Adrenal gland (tissue), 5 donors: ENCODE measurements around the gene DHFR.

Experiments
- POLR2A ChIP-seq, 2 donors: fragments of 450-650 bp; IDR thresholded peaks; one replicate each; pipeline ENCODE4 v1.6.1; 2017; ENCODE audit warnings: antibody characterized with exemption in 2 of 2, mild to moderate bottlenecking in 2 of 2, moderate library complexity in 1 of 2
- TF ChIP-seq, protein P1 (sequence below), 6 experiments: fragments of 450-650 bp in 4 of 6; fragments of 200-600 bp in 2 of 6; sonication (generic) in 1 of 6; IDR thresholded peaks; 1 replicate in 5 of 6; 2 replicates in 1 of 6; pipeline versions ENCODE4 v1.5.1 to v1.8.0; 2016 to 2021; ENCODE audit warnings: antibody characterized with exemption in 6 of 6, mild to moderate bottlenecking in 2 of 6, moderate library complexity in 1 of 6
- donor health status: DM: no; HTN: no; CAD: no.

- TF ChIP-seq, protein P1, sequence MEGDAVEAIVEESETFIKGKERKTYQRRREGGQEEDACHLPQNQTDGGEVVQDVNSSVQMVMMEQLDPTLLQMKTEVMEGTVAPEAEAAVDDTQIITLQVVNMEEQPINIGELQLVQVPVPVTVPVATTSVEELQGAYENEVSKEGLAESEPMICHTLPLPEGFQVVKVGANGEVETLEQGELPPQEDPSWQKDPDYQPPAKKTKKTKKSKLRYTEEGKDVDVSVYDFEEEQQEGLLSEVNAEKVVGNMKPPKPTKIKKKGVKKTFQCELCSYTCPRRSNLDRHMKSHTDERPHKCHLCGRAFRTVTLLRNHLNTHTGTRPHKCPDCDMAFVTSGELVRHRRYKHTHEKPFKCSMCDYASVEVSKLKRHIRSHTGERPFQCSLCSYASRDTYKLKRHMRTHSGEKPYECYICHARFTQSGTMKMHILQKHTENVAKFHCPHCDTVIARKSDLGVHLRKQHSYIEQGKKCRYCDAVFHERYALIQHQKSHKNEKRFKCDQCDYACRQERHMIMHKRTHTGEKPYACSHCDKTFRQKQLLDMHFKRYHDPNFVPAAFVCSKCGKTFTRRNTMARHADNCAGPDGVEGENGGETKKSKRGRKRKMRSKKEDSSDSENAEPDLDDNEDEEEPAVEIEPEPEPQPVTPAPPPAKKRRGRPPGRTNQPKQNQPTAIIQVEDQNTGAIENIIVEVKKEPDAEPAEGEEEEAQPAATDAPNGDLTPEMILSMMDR (IDR thresholded peaks at IDR 0.05): no peak
- TF ChIP-seq POLR2A (IDR thresholded peaks at IDR 0.05): no peak
Measured at GRCh38 chr5:80703747-80704146, 49.0 kb upstream of the DHFR start.
